DMS 273 (cell line): ENCODE results near the gene CTIF.

Experiments
- DNase-seq: peaks from one replicate; lab custom pipeline; 2025; ENCODE audit not compliant: unreplicated experiment; lab: John Stamatoyannopoulos, UW

CTIF gene

GRCh38 chr18:48531908-48532307, 6.9 kb upstream of the CTIF start:
- no peak for DNase-seq

GRCh38 chr18:48533340-48534070, 5.3 kb upstream of the CTIF start:
- DNase-seq: no peak

DNA sequence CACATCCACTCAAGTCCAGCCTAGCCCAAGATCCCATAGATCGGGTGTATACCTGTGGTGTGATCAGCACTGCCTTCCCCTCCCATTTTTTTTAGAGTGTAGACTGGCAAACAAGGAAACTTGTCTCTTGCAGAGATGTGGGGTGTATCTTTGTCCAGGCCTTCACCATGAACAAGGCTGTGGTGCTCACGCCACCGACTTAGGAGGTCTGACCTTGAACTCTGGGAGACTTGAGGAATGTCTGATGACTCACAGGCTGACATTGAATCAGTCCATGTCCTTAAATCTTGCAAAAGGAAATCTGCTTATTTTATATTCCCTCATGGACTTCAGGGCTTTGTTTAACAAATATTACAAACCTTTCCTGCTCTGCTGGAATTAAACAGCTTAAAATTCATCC, 4.5 kb upstream of the CTIF start:
- no peak for DNase-seq

DNA sequence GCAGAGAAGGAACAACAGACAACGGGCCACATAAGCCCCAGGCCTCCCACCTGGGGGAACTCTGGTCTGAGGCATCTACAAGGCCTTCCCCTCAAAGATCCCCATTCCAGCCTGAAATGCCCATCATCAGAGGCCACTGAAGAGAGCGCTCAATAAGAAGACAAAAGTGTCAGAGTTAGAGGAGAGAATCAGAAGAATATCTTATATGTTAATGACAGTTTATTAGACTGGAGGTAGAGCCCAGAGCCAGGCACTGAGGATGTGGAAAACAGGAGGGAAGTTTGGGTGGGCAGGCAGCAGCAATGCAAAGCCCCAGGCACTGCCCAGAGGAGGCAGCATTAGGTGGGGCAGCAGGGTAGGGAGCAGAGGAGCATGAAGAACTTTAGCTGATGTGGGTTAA, 2.9 kb upstream of the CTIF start:
- no peak for DNase-seq

DNA sequence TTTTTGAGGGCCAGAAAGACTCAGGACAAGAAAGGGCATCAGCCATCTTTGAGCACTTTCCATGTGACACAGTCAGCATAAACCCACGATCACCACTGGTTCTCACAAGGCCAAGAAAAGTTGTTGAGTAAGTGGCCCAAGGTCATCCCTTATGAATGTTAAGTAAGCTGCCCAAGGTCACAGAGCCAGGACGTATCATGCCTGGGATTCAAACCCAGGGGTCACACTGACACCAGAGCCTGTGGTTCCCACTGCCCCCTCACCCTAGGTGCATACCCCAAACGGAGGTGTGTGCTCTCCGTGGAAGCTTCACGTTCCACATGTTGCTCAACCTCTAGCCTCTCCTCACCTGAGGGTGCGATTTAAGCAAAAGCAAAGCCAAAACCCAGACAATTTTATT, 2.3 kb upstream of the CTIF start:
- no peak for DNase-seq

DNA sequence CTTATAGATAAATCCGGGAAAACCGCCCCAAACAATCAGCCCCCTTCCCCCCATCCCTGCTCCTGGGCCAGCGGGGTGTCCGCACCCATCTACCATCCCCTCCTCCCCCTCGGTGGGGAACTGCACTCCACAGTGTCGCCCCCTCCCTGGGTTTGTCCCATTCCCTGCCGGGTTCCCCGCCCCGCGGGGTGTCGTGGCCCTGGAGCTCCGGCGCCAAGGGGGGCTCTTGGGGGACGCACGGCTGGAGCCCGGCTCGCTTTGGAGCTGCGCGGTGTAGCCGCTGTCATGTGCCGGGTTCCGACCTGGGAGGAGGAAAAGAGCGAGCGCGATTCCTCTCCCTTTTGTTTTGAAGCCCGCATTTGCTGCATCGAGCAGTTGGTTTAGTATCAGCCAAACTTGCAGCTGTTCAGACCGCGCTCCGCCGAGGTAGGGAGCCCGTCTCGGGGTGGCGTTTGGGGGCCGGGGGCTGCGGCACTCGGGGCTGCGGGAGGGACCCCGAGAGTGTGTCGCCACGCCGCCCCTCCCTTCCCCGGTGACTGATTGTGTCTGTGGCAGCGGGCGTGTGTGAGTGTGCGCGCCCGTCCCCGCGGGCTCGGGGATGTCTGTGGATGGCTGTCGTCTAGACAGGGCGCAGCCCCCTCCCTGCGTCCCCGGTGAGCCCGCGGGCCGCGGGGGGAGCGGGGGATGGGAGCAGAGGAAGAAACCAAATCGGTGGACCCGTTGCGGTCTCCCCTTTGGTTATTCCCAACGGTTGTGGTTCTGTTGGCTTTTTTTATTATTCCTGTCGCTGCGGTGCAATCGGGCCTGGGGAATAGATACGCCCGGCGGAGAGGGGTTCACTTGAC, 797 bp downstream of the CTIF start:
- peak; percentile 84 for DNase-seq

DNA sequence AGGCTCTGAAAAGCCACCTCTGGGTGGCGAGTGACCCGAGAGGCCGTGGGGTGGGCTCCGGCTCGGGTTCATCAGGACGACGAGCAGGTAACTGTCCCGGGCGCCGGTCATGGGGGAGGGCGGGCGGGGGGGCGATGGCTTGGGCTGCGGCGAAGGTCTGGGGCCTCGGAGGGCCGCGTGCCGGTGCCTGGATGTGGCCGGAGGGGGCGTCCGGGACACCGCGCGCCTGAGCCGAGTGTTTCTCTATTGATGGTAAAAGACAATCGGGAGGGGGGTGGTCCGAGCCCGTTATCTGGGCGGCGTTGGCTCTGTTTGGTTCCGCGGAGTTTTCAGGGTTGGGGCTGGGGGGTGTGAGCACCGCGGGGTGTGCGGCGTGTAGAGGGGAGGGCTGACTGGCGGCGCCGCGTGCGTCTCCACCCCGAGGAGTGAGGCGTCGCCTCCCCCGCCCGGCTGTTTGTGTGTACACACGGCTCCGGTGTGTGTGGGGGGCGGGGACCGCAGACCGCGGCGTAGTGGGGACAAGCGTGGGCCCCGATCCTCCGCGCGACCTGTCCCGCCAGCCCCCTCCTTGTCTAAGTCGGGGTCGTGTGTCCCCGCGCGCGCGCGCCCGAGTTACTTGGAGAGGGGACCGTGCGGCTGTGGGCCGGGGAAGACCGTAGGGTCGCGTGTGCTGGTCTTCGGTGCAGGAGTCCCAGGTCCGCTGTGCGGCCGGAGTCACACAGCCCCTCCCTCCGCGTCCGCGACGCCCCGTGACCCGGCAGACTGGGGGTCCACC, 1.6 kb downstream of the CTIF start:
- DNase-seq: peak; percentile 85

GRCh38 chr18:48541026-48541746, 2.4 kb downstream of the CTIF start:
- peak; percentile 84 for DNase-seq

GRCh38 chr18:48541747-48542400, 3.0 kb downstream of the CTIF start:
- DNase-seq: no peak

DNA sequence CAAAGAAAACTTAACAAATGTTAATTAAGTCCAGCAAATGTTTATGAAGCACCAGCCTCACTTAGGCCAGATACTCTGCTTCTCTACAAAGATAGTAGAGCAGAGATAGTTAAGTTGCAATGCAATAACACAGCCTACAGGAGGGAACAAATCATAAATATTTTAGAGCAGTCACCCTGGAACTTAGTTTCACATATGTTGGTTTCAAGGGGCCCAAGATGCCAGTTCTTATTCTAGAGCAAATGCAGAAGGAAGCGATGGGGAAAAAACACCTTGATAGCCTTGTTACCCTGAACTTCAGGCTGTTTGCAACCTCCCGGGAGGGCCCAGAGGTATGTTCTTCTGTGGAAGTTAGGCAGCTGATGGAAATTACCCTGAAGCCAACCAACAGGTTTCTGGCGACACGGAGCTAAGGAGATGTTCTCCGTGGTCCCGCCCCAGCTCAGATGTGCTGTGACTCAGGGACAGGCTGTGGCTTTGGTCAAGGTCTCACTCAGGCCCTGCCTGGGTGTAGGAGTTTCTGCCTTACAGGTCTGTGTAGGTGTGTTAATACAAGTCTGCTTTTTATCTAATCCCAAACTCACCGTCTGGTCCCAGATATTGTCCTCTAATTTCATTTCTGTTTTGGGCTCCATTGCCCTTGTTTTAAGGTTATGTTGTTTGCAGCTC, 3.8 kb downstream of the CTIF start:
- DNase-seq: no peak

DNA sequence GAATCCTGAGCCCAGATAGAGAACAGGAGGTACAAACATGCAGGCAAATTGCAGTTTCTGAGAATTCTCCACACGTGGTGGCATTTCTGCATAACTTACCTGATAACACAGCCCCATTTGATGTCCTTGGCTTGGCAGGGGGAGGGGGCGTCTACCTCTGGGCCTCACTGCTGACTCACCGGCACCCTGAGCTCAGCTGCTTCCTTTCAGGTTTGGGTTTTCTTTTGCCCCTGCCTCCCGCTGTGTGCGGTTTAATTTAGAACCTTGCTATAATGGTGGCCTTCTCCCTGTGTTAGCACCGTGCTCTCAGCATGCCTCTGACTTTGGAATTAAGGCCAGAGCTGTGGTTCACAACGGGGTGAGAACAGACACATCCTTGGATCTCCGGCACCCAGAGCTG, 4.4 kb downstream of the CTIF start:
- no peak for DNase-seq

GRCh38 chr18:48544116-48544515, 5.3 kb downstream of the CTIF start:
- no peak for DNase-seq

DNA sequence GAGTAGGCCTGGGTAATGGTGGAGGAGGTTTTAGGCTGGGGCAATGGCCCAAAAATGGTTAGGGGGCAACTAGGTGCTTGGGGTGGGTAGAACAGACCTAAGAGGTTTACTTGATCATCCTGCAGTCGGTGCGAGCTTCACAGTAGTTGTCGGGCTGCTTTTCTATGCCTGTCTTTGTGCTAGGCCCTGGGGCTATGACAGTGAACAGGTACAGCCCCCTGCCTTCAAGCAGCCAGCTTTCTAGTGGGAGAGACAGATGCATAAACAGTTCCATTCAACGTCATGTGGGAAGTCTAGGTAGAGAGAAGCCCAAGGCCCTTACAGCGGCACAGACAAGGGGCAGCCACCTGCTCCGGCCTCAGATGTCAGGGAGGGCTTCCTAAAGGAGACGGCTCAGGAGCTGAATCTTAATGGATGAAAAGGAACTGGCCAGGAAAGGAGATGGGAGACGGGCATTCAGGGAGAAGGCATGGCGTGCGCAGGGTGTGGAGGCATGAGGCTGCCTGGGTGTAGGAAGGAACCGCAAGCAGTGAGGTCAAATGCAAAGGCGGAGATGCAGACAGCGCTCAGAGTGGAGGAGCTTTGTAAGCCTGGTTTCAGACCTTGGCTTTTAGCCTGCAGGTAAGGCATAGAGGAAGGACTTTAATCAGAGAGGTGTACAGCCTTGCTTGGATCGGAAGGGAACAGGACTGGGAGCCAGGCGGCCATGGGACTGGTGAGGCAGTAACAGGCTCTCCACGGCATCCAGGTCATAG, 6.0 kb downstream of the CTIF start:
- no peak for DNase-seq

DNA sequence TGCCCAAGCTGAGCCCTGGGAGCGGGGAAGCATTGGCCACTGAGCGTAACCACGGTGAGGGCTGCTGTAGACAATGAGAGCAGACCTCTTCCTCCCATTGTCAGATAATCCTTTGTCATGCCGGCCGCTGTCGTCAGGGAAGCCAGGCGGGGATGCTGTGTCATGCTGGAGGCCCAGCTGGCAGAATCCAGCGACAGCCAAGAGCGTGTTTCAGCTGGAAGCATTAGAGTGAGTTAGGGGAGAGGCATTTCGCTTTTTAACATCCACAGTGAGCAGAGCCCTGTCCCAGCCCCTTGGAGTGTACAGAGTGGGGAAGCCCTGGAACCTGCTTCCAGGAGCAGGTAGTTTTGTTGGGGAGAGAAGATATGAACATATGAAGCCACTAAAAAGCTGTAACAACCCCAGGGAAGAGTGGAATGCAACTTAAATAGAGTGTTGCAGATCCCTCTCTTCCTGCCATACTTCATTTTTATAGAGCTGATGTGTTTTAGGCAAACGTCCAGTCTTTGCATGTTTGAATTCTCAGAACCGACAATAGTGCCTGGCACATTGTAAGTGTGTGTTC, 7.0 kb downstream of the CTIF start:
- peak; percentile 21 for DNase-seq

DNA sequence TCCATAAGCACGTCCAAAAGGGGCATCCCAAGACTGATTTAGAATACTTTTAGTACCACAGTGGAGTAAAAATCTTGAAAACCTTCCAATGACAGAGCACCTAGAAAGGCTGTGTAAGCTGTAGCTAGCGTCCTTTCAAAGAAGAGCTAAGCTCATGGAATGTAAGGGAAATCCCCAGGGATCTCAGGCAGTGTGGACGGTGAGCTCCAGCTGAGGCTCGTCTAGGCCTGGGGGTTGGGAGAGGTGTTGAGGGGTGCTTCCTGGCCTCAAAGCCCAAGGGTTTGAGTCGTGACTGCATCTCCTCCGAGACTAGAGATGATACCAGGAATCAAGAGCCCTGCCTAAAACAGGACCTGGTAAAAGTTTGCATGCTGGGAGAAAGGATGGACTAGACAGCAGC, 7.6 kb downstream of the CTIF start:
- no peak for DNase-seq

DNA sequence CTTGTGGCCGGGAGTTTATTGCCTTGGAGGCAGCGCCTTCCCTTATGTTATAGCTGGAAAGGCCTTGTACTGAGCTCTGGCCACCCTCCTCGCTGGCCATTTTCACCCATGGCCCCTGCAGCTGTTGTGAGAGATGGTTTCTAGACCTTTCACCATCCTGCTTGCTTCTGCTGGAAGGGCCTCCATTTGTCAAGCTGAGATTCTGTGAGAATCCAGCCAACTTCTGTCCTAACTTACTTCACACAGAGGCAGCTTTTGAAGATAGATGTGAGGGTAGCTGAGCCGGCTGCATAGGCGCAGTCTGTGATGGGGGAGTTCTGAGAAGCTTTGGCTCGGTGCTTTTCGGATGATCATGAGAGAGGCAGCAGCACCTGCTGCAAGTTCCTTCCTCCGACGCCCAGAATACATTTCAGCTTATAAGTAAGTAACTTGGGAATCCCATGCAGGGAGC, 8.7 kb downstream of the CTIF start:
- DNase-seq: no peak

DNA sequence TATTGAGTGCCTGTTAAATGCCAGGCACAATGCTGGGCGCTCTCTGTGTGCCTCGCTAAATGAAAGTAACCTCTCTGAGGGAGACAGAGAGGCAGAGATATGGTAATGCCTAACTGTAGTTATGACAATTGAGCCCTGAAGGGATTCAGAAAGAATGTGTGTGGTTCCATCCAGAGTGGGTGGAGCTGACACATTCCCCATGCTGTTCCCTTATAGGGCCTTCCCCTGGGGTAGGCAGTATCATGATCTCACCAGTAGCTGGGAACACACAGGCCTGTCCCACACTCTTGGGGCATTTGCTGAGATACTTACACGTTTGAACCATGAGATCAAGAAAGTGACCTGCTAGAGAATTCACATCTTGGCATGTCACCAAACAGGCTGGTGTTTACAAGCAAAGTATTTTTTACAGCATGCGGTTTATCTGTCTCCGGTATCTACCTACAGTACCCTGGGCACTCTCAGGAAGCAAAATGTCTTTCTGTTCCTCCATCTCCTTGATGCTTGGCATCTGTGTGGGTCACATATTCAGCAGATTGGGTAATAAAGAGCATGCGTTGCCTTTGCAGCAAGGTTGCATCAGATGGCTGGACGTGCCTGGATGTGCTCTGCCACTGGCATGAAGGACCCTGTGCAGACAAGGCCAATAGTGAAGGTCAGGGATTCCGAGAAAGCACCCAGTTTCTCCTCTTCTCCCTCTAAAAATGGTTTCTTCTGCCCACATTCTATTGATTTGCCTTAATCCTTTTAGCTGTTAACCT, 9.4 kb downstream of the CTIF start:
- peak; percentile 54 for DNase-seq

- no peak for DNase-seq
Measured at GRCh38 chr18:48548921-48549320, 10.1 kb downstream of the CTIF start.
